ENCODE data around the gene STX7.

The STX7 gene

DNA sequence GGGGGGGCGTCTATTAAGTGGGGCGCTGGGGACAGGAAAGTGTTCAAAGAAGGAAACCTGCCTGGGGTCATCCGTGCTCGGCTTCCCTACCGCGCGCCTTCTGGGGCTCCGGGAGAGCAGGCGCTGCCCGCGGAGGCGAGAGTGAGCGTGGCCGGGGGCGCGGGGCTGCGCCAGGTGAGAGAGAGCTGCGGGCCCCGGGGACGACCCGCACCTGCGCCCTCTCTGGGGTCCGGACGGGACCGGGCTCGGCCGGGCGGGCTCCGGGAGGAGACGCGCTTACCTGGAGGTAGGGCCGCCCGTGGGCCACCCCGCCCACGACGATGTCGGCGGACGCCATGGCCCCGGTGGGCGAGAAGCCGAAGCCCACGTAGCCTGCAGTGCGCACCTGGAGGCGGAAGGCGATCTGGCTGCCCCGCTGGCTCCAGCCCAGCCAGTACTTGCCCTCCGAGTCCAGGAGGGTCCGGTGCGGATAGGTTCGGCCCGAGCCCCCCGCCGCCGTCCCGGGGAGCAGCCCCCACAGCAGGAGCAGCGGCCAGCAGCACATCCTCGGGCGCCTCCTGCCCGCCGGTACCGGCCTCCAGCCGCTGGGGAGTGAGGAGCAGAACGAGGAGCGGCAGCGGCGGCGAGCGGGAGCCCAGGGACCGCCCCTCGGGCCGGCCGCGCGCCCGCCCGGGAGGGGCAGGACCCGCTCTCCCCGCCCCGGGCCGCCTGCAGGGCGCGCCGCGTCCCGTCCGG lies 111.9 kb downstream of the STX7 start, which contains the start of gene MOXD1:
Gene MOXD1 (minus strand): TSS at position 593 of the 735 bp plus-strand sequence. CDS start 49 bp downstream, at position 544.
- TF ChIP-seq ZNF274 (IDR thresholded peaks at IDR 0.05; ENCODE audit: low read depth, low read length): no peak
- peak within 1 kb of the TSS; percentile 76 for H3K4me3 ChIP-seq (ENCODE audit: low read length)

GRCh38 chr6:132400555-132400882 lies 112.4 kb downstream of the STX7 start:
- no peak for TF ChIP-seq ZNF274 (IDR thresholded peaks at IDR 0.05; ENCODE audit: low read depth, low read length)
- peak overlapping the region; percentile 76 for H3K4me3 ChIP-seq (ENCODE audit: low read length)

- no peak overlapping the region; the same call in 1 of the 2 replicates for H3K4me3 ChIP-seq (ENCODE audit: low read length)
- TF ChIP-seq ZNF274 (IDR thresholded peaks at IDR 0.05; ENCODE audit: low read depth, low read length): no peak
These were observed 113.4 kb downstream of the STX7 start for GRCh38 chr6:132399376-132400074.
